GM19193 (cell line): ENCODE results near the gene ZNF318.

Experiments
- POLR2A ChIP-seq: IDR thresholded peaks from 4 replicates; pipeline ENCODE4 v1.6.1; 2011; ENCODE audit not compliant: insufficient read depth, insufficient read length; ENCODE audit errors: extremely low read depth

Gene ZNF318

DNA sequence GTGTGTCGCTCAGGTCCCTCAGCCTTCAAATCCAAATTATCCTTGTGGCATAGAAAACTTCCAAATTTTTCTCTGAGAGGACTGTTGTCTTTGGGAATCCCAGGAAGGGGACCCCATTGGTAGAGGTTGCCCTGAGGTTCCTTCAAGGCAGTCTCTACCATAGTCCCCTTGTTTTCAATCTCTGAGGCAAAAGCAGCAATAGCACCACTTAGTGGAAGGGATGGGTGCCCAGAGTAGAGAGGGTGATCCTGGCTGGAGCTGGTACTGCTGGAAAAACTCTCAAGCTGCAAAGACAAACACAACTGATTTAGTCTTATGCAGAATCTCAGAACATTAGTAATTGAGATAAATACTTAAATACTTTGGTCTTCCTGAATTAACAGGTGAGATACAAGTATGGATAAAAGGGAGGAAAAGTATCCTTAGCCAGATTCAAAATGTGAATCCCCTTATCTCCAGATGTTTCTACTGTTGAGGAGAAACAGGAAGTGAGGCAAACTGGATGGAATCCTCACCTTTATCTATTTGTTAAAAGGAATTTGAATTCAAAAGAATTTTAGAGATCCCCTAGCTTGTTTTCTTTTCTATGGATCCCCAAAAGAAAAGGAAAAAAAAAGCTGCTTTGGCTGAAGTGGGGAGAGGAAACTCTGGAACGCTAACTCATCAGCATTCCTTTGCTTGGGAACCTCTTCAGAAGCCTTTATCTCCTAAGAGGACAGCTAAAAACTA, 13.4 kb downstream of the ZNF318 start:
- TF ChIP-seq POLR2A, result no peak

DNA sequence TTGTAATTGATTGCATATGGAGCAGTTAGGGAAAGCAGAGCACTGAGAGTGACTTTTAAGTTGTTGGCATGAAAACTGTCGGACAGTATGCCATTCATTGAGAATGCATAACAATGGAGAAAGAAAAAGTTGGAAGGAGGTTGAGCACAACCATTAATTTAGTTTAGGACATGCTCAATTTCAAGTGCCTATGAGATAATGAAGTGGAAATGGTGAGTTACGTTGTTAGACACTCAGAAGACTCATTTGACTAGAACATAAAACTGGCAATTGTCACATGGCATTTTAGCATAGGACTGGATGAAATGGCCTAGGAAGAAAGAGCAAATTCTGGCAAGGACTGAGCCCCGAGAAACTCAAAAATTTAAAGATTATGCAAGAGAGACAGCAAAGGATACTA, 22.0 kb downstream of the ZNF318 start:
- TF ChIP-seq POLR2A, result no peak

DNA sequence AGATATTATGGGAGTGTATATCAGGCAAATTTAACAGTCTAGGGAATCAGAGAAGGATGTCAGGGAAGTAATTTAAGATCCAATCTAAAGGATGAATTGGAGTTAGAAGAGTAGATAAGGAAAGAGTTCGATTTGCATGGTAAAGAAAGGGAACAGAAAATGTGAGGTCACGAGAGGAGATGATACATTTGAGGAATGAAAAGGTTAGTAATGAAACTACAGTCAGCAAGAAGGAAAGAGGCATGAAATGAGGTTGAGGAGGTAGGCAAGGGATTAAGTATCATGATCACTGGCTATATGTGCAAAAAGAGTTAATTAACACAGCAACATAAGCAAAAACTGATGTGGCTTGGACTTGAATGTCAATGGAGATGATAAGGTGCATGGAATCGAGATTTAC, 22.4 kb downstream of the ZNF318 start:
- no peak for TF ChIP-seq POLR2A

DNA sequence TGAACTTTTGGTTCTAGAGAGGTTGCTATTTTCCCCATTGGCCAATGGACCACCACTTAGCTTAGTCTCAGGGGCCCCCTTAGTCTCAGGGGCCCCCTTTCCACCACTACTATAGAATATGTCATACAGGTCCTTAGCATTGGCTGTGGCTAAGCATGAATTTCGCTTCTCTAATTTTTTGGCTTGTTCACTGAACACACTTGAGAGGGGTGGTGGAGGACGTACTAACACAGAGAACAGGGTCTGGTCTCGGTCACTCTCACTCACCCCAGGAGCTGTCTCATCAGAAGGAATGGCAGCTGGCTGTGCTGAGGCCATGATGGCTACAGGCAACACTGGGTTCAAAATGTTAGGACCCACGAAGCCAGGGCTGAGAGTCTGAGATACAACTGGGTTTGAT, 30.3 kb downstream of the ZNF318 start:
- TF ChIP-seq POLR2A, result no peak

DNA sequence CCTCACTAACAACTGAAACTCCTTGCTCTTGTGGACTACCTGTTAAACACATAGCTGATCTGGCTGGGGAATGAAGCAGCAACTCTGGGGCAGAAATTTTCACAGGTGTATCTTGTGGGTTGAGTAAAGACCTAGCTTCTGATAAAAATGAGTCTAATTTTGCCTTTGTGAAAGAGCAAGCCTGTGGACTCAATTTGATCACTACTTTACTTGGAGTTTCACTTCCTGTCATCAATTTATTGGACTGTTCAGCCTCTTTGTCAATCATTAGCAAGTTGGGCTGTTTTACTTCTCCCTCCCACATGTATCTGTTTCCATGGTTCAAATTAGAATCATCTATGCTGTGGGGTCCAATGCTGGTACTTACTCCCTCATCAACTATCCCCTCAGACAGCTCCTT, 31.2 kb downstream of the ZNF318 start:
- TF ChIP-seq POLR2A, result no peak

DNA sequence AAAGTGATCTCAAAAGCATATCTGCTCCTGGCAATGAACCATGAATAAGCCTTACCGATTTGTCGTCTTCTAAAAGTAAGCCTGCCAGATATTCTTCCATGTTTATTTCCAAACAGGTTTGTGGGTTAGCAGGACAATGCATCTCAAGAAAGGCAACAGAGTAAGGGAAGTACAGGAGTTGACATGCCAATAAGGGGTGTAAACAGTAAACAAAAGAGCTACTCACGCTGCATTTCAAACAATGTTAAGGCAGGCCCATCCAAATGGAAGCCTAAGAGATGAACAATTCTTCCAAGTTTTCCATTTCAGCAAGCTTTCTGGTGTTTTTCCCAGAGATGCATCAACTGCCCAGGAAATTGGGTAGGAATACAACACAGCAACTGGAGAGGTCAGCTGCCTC, 33.1 kb downstream of the ZNF318 start:
- no peak for TF ChIP-seq POLR2A

DNA sequence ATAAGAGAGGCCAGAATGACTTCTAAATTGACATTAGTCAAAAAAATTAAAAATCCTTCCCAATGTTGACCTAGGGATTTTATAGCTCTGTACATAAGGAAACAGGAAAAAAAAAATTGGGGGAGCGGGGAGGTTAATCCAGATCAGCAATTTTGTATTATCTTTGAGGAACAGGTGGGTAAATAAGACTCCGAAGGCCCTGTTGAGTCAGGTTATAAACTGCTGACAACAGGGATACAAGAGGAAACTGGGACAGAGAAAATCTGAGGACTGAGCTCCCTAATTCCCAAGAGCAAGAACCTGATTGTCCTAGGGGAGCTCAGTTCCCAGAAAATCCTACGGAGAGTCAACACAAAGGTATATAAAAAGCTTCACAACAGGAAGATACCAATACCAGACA, 34.0 kb downstream of the ZNF318 start:
- TF ChIP-seq POLR2A, result no peak

DNA sequence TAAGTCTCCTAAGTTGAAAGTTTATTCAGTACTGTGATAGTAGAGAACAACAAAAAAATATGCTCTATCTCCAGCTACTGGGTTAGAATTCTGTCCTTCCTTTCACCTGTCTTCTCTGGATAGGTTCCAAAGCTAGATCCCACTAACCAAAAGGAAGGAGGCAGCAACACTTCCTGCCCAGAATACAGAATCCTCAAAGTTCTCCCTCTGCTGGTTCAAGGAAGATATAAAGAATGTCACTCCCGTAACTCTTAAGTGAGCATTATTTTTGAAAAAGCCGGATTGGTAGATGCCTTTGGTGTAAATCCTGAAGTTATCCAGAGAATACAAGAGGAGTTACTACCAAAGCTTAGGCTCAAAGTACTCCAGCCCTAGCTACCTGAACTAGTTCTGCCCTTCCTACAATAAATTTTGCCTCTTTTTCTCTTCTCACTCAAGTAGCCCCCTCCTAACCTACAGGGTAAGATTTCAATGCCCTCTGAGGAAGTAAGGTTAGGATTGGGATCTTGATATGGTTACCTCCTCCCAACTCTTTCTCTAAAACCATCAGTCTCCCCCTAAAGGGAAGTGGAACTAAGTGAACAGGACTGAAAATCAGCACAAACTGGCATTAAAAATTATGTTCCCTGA, 34.9 kb downstream of the ZNF318 start:
- no peak for TF ChIP-seq POLR2A

DNA sequence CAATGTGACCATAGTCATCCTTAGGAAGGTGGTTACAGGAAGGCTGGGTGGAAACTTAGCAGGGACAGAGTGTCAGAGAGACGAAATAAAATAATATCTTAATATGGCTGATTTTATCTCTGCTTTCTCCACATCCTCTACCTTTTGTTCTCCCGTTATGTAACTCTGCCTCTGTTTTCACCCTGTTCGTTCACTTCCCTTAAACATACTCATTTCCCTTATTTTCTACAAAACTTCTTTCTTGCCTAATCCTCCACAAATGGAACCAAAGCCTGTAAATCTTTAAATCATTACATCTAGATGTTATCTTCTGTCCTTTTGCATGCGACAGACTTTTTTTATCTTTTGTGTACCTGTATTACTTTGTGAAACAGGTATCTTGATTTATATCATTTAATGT, 37.6 kb downstream of the ZNF318 start:
- TF ChIP-seq POLR2A, result no peak

DNA sequence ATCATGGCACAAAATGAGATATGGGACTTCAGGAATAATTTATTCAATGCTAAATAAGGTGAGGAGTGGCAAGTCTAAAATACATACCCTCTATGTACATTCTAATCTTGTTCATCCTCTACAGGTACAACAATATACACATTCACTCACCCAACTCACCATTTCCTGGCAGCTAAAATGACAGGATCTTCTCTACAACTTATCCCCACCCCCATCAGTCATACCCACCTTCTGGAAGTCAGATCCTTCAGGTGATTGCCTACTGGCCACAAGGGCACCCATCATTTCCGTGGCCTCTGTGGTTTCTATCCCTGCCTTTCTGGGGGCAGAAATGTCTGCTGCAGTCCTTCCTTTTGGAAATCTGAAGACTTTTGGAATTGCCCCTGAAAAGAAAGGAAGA, 38.0 kb downstream of the ZNF318 start:
- TF ChIP-seq POLR2A, result no peak

DNA sequence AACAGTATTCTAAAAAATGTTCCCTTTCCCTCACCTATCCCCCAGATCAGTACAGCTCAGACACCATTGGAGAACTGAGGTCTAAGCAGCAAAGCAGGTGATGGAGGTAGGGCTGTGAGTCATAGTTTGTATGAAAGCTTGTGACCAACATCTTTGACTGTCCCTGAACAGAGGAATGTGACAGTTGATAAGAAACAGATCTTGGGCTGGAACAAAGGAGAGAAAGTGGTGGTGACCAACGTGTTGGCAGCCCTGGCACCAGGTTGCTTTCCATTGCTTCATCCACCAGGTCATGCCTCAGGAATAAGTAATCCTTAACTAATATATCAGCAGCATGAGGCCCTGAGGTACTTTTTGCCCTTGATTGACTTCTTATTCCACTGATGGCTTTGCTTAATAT, 40.9 kb downstream of the ZNF318 start:
- TF ChIP-seq POLR2A, result no peak

DNA sequence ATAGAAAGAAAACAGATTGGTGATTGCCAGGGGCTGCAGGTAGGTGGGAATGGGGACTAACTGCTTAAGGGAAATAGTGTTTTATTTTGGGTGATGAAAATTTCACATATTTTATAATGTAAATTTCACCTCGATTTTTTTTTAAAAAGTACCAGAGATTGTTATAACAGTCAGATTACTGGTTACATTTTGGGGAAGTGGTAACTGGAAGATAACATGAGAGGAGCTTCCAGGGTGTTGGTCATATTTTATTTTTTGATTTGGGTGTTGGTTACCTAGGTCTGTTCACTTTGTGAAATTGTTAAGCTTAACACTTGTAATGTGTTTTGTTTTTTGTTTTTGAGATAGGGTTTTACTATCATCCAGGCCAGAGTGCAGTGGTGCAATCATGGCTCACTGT, 43.6 kb downstream of the ZNF318 start:
- TF ChIP-seq POLR2A, result no peak

DNA sequence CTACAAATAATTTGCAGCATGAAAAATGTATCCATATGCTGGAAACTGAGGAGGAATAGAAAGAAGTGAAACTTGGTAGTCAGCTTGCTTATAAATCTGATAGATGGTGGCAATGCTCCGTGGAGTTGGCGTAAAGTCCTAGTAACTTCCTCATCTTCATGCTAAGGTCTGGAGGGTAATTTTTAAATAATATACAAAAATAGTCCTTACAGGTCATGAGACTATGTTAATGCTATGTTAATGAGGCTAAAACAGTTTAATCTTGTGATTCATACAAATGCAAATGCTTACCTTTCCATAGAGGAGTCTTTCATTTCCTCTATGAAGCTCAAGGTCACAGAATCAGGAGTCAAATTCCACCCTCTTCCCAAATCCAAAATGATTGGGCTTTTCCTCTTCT, 51.4 kb downstream of the ZNF318 start:
- TF ChIP-seq POLR2A, result no peak

DNA sequence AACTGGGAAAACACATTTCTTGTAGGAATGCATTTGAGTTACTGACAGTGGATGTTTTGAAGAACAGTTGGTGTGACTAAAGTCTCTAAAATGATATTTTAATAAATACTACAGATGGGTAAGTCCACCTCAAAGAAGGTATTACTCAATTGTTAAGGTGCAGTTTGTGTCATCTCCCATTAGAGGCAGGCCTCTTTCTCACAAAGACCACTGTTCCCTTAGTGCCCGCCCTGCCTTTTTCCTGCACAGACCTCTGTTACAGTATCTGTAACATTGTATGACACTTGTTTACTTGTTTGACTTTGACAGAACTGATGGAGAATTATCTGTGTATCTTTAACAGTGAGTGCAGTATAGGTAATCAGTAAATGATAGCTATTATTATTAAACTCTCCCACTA, 55.6 kb downstream of the ZNF318 start:
- no peak for TF ChIP-seq POLR2A

DNA sequence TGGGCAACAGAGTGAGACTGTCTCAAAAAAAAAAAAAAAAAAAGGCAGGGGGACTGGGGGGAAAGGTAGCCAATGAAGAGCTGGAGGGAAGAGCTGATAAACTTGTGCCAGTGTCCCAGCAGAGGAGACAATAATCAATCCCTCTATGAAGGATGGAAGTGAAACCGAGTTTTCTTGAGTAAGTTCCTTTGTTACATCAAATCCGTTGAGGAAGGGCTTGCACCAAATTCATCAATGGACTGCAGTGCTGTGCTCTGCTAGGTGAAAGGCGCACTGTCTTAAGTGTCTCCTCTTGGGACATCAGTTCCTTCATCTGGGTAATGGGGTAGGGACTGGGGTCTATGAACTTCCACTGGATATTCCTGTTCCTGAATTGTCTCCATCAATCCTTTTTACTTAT, 57.8 kb downstream of the ZNF318 start:
- TF ChIP-seq POLR2A, result no peak

DNA sequence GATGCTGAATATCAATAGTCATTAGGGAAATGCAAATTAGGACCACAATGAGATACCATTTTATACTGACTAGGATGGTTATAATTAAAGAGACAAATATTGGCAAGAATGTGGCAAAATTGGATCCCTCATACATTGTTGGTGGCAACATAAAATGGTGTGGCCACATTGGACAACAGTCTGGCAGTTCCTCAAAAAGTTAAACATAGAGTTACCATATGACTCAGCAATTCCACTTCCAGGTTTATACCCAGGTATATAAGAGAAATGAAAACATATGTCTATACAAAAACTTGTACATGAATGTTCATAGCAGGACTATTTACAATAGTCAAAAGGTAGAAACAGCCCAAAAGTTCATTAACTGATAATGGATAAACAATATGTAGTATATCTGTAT, 58.8 kb downstream of the ZNF318 start:
- TF ChIP-seq POLR2A, result no peak

DNA sequence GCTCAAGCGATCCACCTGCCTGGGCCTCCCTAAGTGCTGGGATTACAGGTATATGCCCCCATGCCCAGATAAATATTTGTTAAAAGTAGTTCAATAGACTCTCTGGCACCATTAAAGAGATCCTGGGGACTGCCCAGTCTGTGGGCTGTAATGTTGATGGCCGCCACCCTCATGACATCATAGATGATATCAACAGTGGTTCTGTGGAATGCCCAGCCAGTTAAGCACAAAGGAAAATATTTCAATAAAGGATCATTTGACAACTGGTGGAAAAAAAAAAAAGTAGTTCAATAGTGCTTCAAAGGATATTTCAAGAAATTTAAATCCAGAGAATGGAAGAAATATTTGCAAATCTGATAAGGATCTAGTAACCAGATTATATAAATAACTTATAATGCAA, 59.3 kb downstream of the ZNF318 start:
- no peak for TF ChIP-seq POLR2A
